Measurements from ENCODE around the gene GAD1.

The GAD1 gene

DNA sequence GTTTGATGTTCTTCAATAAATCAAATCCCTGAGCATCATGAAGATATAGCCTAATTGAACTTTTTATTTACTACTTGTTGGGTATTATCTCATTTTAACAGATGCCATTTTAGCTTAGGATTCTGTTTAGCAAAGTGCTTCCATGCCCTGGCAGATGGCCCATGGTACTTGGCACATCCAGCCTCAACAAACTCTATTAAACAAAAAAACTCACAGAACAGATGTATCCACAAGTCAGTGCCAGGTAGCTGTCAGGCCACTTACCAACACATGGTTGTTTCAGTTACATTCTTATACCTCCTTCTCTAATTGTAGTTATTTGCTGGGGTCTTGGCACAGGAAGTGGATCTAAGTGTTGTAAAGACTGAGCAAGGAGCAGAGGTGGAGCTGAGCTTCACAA lies 29.6 kb downstream of the GAD1 start:
- no peak for DNase-seq

DNA sequence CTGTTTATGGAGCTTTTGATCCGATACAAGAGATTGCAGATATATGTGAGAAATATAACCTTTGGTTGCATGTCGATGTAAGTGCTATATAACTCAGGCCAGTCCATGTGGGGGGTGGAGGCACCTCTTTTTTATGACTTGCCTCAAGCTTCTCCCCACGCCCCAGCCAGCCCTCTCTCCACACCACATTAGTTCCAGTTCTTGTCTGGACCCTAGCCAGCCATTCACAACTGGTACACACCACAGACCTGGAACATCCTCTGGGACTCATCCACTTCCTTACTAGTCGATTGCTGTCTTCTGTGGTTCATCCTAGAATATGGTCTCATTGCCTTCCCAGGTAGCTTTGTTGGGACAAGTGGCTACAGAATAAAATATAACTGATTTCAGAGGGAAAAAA lies 31.0 kb downstream of the GAD1 start:
- no peak for DNase-seq

DNA sequence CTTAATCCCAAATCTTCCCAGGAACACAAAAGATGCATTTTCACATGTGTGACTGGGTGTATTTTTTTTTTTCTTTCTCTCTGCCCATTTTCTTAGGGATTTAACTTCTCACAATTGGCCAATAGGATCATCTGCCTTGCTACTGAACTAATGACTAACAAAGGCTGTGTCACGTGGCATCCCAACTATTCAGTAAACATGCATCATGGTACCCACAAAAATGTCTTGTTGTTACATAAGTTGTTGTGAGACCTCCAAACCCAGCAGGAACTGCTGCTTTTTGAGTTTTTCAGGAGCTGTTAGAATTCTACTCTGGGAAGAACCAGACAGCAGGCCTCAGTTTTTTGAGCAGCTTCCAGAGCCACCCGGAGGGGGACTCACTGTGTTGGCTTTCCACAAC lies 31.9 kb downstream of the GAD1 start:
- DNase-seq: no peak

DNA sequence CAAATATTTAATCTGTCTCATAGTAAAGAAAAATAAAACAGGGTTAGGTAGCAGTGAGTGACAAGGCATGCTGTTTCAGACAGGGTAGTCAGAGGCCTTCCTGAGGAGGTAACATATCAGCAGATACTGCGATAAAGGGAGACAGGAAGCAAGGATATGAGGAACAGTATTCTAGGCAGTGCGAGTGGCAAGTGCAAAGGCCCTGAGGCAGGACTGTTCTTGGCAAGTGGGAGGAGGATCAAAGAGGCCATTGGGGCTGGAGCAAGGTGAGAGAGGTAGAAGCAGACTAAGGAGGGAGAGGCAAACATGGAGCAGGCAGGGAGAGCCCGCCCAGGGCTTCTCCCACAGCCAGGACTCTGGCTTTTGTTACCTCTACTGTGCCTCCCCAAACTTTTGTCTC lies 33.6 kb downstream of the GAD1 start:
- DNase-seq: no peak

DNA sequence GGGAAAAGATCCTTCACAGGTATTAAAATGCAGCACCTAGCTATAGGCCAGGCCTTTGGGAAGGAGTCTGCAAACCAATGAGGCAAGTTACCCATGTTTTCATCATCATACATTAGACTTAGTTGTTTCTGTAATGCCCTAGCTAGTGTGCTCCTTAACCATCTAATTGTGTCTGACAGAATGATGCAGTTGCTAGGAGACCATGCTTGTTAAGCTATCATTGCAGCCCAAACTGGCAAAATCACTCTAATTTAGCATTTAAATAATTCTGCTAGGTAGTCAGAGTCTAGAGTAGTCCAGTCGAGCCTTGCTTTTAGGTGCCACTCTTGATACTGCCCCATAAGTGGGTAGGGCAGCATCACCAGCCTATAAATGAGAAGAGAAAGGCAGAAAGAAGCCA lies 34.9 kb downstream of the GAD1 start:
- peak in 1 of 3 experiments; percentile 0 for DNase-seq

DNA sequence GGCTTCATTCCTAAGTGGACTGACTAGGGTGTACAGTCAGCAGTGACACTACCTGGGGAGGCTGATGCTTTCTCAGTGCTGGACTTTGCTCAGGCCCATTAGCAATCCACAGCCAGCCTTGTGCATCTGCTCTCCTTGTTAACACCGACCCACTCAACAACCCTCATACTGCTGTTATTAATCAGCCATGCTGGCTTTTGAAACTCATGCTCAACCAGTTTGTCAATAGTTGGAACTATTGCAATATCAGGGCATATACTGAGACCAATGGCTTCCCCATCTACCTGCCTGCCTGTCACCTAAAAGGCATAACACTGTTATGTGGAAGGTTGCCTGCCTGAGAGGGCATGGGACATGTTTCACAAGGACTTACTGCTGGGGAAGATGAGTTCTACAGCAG lies 39.4 kb downstream of the GAD1 start:
- DNase-seq: no peak

DNA sequence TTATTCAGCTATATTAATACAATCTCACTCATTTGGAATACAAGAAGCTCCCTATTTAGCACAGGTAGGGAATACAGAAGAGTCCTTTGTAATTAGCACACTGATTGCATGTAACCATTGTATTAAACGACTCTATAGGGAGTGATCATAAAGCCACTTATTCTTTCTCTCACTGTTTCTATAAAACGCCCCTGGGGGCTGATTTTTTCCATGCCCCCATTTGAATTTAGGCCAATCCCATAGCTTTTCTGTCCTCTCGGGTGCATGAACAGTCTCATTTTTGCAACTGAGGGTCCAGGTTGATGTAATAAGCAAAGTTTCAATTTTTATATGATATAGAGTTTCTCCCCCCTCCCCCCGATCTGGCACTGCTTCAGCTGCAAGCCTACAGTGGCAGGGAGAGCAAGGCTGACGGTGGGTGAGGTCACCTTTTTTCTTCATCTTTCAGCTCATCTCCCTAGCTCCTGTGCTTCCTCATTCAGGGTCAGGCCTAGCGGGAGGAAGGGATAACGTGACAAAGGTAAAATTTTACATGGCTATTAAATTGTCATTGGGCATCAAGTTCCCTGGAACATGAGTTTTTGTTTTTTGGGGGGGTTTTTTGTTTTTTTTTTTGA lies 45.7 kb downstream of the GAD1 start:
- no peak for DNase-seq

DNA sequence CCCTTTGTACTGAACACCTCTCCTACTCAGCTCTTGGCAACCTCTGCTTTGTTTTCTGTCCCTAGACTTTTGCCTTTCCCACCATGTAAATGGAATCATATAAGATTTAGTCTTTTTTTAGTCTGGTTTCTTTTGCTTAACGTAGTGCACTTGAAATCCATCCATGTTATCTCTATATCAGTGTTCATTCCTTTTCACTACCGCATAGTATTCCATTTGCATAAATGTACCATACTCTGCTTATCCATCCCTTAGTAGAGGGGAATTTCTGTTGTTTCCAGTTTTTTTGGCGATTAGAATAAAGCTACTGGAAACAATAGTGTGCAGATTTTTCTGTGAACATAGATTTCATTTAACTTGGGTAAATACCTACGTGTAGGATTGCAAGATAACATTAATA lies 46.4 kb downstream of the GAD1 start:
- no peak for DNase-seq

DNA sequence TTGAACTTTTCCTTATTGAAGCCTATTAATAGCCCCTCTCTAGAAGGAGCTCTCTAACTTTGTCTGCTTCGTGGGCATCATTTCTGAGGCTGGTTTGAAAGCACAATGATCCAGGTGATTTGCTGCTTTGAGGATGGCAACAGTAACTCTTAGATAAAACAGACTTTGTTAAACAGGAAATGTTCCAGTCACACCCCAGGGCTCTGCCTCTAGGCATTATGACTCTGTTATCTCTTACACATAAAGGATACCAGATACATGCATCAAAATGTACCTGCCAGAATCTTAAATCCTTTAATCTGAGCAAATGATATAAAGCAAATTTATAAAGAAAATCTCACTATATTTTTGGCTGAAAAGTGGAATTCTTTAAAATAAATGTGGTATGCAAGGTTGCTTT lies 52.3 kb downstream of the GAD1 start:
- no peak for DNase-seq

DNA sequence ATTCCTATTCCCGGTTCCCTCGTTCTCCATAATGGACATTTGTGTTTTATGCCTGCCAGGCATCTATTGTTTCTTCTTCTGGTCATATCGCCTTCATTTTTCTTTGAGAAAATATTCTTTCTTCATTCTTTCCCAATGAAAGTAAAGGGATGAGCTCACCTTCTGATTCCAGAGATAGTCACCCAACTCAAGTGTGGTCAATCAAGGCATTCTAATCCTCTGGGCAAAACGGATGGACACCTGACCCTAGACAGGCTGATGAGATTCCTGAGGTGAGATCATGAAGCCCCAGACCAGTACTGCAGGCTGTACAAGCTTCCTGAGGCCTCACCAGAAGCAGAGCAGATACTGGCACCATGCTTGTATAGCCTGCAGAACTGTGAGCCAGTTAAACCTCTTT lies 52.8 kb downstream of the GAD1 start:
- no peak for DNase-seq

DNA sequence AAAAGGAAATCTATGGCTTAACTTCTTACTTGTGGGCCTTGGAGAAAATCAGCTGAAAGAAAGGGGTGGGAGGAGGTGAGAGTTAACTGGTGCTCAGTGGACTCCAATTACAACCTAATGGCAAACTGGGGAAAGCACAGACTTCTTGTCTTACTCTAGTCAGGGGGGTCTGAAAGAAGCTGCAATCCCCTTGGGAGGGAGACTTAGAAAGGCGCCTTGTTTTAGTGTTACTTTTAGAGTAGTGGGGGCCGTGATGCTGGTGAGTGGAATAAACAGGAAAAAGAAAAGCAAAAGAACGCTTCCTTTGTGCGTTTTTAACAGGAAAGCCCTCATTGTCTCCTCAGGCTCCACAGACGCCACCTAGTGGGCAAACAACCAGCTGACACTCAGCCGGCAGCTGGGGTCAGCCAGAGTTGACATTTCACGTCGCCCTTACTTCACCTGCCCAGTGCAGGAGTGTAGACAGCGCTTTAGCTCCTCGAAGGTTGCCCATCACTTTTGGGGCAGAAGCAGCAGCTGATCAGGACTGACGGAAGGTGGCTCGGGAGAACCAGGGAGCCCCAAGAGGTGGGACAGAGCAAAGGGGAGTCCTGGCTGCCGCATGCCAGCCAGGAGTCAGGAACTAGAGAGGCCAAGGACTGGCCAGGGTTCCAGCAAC lies 56.5 kb downstream of the GAD1 start:
- peak; percentile 30 to 62 (median 40) for DNase-seq

DNA sequence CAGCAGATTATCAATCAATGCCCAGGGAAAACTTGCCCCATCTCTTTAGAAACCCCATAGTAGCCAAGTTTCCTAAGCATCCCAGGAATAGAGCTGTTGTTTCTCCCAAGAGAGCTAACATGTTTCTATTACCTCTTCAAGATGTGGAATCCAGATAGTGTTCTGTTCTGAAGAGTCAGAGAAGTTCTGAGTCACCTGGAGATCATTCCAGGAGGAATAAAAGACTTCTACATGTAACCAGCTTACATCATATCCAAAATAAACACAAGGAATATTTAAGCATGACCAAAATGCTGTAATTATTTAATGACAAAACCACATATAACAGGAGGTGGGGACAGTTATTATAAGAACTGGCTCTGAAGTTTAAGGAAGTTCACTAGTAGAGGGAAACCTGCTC lies 61.4 kb downstream of the GAD1 start:
- no peak for DNase-seq

DNA sequence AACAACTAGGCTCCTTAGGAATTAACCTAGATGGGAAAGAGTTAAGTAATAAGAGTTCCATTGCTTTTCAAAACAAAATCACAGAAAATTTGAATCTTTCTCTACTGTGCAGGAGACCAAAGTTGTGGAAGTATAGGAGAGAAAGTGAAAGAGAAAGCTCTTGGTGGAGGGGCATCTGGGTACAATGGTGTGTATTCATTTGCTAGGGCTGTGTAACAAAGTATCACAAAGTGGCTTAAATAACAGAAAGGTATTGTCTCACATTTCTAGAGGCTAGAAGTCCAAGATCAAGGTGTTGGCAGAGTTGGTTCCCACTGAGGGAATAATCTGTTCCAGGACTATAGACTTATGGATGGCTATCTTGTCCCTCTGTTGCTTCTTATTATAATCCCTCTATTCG lies 61.8 kb downstream of the GAD1 start:
- DNase-seq: no peak

DNA sequence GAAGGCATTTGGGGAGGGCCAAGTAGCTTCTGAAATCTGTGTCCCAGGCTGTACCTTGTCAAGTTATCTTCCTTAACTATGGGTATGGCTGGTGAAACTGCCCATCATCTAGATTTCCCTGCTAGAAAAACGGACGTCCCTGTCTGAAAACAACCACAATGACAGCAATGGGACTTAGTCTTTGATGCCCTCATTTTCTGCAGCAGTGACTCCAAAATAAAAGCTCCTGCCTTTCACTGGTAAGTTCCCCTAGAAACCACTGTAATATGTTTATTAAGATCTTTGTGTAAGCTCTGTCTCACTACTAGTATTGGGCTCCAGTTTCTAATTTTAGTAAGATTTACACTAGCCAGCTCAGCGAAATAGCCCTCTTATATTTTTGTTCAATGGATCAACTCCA lies 65.2 kb downstream of the GAD1 start:
- DNase-seq: no peak

DNA sequence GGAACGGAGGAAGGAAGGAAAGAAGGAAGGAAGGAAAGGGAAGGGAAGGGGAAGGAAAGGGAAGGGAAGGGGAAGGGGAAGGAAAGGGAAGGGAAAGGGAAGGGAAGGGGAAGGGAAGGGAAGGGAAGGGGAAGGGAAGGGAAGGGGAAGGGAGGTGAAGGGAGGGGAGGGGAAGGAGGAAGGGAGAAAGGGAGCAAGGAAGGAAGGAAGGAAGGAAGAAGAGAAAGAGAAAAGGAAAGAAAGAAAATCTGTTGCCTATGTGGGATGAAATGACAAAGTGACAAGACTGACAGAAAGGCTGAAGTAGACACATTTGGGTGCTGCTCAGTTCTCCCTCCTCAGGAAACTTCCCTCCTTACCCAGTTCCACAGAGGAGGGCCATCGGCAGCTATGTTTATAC lies 66.1 kb downstream of the GAD1 start:
- DNase-seq: no peak

DNA sequence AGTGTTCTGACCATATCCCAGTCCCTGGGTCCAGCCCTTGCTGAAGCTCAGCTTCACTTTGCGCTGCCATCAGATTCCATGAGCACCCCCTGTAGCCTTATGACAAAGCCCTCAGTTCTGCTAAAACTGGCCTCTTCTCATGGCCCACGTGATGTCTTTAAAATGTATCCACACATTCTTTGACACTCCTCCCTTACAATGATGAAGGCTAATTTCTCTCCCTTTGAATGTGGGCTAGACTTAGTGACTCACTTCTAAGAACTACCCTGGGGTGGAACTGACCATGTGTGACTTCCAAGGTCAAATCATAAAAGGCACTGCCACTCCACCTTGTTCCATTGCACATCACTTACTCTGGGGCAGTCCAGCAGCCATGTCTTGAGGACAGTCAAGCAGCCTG lies 67.0 kb downstream of the GAD1 start:
- no peak for DNase-seq

DNA sequence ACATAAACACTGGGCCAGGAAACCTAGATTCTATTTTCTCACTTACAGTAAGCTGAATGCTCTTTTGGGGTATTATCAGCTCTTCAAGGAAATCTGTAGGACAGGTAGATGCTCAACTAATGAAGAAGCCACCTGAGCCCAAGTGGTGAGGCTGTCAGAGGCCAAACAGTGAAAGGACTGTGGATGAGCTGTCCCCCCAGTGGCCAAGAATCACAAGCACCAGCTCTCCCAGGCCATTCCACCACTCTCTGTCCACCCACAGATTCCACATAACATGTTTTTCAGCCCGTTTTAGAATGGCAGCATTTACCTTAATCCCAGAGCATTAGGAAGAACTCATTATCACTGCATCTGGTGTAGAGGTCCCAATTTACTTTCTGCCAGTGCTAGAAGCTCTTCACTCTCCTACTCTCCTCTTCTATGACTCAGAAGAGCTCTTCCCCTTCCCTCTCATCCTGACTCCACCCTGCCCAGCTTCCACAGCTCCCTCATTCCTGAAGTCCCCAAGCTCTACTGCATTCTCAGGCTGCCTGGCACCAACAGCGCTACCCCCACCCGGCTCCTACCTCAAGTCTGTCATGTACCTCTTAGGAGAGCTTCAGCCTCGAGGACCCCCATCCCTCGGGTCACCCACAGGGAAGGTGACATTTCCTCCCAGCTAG lies 68.6 kb downstream of the GAD1 start:
- no peak for DNase-seq

DNA sequence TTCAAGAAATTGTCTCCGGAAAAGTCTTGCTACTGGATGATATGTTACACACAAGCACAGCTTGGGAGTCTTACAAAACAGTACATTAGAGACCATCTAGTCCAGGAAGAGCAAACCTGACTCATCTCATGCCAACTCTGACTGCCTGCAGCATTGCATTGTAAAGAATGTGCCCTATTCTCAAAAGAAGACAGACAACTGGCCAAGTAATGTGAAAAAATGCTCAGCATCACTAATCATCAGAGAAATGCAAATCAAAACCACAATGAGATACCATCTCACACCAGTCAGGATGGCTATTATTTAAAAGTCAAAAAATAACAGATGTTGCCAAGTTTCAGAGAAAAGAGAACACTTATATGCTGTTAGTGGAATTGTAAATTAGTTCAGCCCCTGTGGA lies 69.7 kb downstream of the GAD1 start:
- no peak for DNase-seq

DNA sequence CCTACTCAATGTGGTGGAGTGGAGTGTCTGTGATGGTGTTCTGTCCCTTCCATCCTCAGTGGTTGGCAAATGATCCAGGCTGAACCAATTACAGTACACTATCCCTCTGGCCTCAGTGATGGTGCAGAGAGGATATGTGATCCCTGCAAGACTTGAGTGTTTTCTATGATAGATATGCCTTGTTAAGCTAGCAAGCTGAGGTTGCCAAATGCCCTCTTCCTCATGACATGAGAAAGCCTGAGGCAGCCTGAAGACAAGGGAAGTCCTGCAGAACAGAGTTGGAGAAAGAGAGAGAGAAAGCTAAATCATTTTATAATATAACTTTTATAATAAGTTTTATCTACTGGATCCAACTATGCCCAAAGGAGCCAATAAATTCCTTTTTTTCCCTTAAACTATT lies 70.8 kb downstream of the GAD1 start:
- DNase-seq: no peak

DNA sequence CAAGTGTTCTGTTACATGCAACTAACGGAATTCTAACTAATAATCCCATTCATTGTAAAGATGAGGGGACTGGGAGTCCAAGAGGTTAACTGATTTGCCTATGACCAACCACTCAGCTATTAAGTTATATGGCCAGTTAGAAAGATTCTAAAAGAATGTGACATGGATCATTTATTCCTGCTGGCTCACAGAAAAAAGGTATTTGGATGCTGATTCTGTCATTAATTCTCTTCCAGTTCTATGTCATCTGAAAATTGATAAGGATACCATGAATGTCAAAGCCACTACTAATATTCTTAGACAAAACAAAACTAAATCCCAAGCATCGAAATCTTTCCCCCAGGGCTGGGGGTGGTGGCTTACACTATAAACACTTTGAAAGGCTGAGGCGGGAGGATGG lies 71.2 kb downstream of the GAD1 start:
- no peak for DNase-seq

DNA sequence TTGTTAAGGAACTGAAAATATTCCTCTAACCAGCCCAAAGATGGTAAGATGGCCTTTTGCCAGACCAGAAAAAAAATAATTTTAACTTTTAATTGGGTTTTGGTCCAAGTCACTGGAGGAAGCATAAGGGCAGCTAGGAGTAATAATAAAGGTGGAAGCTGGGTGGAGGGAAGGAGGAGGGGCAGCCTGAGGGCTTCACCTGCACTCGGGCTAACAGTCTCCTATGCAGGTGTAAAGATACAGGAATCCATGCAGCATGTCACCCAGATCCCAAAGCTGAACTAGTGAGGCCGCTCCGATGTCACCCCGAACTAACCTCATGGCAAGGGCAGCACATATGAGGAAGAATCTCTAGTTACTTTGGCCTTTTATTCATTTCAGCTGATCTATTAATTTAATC lies 75.2 kb downstream of the GAD1 start:
- DNase-seq: no peak

DNA sequence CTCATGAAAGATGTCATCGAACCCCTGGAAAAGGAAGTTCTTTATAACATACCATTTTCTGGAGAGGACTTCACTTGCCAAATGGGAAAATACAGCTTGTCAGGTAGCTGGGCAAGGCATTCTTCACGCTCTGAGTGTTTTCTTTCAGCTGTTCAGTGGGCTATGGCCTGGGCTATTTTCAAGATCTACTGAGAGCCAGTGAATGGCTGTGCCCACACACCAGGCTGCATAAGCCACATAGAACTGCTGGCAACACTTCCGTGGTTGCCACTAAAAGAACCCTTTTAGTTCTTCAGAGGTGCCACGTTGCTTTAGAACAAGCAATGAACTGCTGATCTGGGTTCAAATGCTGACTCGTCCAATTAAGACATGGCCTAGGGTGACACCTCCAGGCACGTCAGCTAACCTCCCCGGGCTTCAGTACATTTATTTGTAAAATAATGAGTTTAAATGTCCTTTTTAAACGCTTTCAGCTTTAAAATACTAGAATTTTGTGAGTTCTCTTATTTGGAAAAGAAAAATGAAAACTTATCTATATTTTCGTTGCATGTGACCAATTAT lies 75.8 kb downstream of the GAD1 start:
- no peak for DNase-seq

DNA sequence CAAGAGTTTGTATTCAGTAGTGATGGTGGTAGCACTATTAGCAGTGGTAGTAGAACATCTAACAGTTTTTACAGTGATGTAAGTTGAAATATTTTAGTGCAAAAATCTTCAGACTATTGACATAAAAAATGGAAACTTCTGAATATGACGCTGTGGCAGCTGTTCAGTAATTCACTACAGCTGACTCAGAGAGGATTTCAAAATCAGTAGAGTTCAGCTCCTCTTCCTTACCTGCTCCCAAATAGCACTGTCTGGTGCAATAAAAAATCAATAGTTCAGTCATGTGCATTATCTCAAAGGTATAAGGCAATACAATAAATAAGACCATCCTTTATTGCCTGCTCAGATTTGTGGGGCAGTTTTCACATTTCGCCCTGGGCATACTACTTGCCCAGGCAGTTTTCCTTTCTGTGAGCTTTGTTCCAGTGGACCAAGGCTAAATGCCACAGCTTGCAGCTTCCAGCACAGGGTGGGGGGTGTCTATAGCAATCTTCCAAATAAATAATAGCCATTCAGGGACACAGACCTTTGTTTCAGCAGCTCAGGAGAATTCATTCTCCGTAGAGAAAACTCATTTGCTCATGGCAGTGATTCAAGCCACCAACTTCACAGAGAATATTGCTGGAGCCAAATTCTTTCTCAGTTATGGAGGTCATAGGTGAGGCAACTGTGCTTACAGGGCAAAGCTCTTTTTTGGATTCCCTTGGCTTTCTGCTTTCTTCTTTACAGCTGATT lies 78.5 kb downstream of the GAD1 start:
- no peak for DNase-seq

DNA sequence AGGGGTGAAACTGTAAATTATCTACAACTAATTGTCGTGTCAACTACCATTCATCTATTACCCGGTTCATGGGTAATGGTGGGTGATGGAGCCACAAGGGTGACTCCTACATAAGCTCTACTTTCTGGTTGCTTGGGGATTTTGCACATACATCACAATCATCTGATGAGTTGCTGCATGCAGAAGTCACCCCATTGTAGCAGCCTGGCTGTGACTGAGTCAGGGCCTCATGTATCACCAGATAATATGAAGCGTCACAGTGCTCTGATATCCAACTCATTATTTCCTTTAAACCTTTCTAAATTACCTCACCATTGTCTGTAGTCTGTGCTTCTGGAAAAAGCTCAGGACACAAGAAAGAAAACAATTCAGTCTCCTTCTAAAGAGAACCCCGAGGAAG lies 79.9 kb downstream of the GAD1 start:
- DNase-seq: no peak
